ENCODE data around the gene ZDHHC21.
A peak's percentile ranks its signal among the peaks of the same experiment; 100 is the strongest.
"Not testable (repeated sequence)": the region's sequence is repeated elsewhere in the genome, so short reads cannot be mapped to it uniquely, and the experiment has no call there.

ZDHHC21 gene

GRCh38 chr9:14682616-14683015 lies 10.6 kb downstream of the ZDHHC21 start:
- DNase-seq (ENCODE audit: low spot score): not testable (repeated sequence)

GRCh38 chr9:14678776-14679175 lies 14.5 kb downstream of the ZDHHC21 start:
- no peak for DNase-seq (ENCODE audit: low spot score)

DNA sequence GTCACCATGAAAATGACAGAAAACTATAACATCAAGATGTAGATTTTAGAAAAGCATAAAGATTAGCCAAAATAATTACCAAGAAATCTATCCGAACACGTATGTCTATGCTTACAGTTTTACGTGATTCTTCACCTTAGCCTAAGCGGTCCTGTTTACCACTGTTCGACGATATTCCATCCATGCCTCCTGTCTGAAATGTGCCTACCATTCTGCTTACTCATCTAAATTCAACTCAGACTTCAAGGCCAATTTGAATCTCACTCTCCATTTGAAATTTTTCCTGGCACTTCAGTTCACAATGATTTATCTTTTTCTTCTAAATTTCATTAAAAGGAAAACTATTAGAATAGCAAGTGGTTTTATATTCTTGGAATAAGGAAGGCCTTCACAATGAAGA lies 15.4 kb downstream of the ZDHHC21 start:
- DNase-seq (ENCODE audit: low spot score): no peak

DNA sequence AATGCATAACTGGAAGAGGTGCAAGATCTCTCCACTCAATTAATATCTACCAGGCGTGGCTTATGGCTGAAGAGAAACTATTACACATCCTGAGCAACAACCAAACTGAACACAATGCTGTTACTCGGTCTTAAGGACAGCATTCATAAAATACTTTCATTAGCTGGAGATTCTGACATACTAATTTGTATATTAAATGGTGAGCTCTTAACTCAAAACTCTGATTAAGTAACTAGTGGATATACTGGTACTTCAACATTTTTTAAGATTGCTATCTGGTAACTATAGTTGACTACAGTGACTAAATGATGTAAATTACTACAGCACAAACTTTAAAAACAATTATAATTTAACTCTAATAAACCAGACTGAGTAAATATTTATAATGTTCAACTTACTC lies 15.8 kb downstream of the ZDHHC21 start:
- DNase-seq (ENCODE audit: low spot score): no peak

DNA sequence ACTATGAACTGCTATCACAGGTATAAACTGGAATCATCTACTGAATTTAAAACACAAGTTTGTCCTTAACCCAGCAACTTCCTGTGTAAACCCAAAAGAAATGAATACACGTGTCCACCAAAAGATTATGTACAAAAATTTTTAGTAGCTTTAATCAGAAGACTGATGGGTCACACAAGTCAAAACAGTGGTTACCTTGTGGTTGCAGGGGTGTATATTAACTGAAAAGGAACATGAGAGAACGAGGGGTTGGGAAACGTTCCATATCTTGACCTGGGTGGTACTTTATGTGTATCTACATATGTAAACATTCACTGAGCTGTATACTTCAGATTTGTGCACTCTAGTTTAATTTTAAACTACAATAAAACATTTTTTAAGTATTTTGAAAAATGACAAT lies 18.6 kb downstream of the ZDHHC21 start:
- DNase-seq (ENCODE audit: low spot score): no peak

DNA sequence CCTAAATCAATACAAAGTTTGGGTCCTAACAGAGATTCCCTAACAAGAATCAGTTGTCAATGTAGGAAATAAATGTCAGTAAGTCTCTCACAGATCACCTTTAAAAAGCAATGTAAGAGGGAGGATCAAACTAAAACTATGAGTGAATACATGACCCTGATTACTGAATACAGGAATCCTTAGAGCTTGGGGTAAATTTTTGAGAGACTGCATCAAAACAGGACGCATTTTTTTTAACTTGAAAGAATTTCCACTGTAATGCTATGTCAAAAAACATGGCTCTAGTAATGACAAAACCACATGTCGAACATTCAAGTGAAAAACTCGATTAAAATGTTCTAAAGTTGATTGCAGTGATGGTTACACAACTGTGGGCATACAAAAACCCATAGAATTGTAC lies 21.9 kb downstream of the ZDHHC21 start:
- DNase-seq (ENCODE audit: low spot score): no peak

DNA sequence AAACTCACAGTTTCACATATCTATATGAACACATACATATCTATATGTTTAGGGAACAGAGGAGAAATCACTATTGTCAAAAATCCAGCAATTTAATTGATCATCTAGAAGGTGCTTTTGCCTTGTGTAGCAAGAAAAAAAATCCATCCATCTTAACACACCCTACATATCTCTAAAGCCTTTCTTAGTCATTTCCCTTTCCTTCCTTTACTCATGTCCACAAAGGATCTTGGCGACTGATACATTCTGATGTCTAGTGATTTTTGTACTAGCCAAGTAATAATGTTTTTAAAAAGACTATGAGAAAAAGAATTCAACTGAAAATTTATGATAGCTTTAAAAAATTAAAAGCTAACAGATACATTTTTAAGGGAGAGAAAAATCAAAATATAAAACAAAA lies 22.5 kb downstream of the ZDHHC21 start:
- no peak for DNase-seq (ENCODE audit: low spot score)

DNA sequence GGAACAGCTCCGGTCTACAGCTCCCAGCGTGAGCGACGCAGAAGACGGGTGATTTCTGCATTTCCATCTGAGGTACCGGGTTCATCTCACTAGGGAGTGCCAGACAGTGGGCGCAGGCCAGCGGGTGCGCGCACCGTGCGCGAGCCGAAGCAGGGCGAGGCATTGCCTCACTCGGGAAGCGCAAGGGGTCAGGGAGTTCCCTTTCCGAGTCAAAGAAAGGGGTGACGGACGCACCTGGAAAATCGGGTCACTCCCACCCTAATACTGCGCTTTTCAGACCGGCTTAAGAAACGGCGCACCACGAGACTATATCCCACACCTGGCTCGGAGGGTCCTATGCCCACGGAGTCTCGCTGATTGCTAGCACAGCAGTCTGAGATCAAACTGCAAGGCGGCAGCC lies 29.2 kb downstream of the ZDHHC21 start:
- DNase-seq (ENCODE audit: low spot score): not testable (repeated sequence)

- no peak for DNase-seq (ENCODE audit: low spot score)
These were observed 31.2 kb downstream of the ZDHHC21 start for GRCh38 chr9:14662060-14662453.

- DNase-seq (ENCODE audit: low spot score): peak; percentile 6
These were observed 31.7 kb downstream of the ZDHHC21 start for GRCh38 chr9:14661421-14662059.

DNA sequence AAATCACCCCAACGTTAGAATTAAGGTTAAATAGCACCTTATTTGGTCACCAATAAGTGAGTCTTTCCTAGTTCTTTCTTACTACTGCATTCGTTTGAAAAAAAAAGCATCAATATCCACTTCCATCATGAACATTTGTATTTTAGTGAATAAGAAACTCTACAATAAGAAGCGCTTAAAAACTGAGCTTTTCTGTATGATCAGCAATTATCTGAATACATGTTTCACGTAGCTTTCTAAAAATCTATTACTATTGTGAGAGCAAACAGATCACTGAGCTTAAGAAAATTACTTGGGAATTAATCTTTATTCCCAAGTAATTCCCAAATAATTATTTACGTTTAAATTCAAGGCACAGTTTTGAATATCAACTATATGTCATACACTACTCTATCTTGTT lies 32.5 kb downstream of the ZDHHC21 start:
- DNase-seq (ENCODE audit: low spot score): no peak

DNA sequence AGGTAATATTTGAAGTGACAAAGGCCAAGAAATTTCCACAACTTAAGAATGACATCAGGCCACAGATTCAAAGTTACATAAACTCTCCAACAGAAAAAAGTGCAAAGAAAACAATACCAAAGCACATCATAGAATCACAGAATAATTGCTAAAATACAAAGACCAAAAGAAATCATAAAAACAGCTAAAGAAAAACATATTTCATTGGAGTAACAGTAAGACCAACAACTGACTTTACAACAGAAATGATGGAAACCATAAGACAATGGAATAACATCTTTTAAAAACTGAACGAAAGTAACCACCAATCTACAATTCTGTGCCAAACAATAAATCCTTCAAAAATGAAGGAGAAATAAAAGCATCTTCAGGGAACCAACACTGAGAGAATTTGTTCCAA lies 38.3 kb downstream of the ZDHHC21 start:
- no peak for DNase-seq (ENCODE audit: low spot score)

GRCh38 chr9:14653511-14653910 lies 39.7 kb downstream of the ZDHHC21 start:
- DNase-seq (ENCODE audit: low spot score): no peak

- DNase-seq (ENCODE audit: low spot score): no peak
These were observed 40.4 kb downstream of the ZDHHC21 start for GRCh38 chr9:14652729-14653377.

DNA sequence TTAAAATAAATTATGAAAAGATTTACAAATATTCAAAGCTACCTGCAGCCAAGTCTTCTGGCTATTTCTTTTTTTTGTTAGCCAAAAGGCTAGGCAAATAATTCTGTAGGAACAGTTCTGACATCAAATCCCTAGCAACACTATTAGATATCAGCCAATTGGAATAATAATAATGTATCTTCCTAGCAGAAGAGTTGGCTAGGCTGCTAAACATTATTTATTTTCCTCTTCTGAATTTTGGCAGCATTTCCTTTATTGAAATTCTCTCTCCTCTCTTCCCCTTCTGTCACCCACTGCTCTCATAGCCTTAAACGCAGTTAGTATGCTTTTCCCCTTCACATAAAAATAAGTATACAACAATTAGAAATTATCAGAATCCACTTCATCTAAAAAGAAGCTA lies 42.6 kb downstream of the ZDHHC21 start:
- no peak for DNase-seq (ENCODE audit: low spot score)

DNA sequence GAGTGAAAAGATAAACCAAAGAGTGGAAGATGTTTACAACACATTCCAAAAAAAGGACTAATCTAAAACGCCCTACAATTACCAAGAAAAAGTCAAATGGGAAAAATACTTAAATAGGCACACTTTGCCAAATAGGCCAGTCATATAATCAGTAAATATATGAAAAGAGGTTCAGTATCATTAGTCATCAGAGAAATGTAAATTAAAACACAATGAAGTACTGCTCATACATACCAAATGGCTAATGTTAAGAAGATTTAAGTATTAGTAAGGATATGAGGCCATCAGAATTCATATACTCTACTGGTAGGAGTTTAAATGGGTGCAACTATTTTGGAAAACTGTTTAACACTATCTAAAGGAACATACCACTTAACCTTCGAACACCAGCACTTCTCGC lies 47.6 kb downstream of the ZDHHC21 start:
- no peak for DNase-seq (ENCODE audit: low spot score)

GRCh38 chr9:14640967-14641366 lies 52.3 kb downstream of the ZDHHC21 start:
- no peak for DNase-seq (ENCODE audit: low spot score)

DNA sequence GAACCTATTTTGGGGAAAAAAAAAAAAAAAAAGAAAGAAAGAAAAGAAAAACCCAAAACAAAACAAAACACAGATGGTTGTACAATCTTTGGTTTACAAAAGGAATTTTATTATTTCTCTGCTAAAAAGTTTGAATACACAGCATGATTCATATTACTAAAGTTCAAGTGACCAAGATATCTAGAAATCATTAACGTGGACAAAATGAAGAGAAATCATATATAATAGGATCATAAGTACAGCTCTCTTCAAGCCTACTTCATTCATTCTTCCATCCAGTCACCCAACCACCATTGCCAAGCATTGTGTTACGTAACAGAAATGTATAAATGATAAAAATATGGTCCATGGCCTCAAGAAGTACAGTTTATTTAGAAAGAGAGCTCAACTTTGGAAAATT lies 52.9 kb downstream of the ZDHHC21 start:
- no peak for DNase-seq (ENCODE audit: low spot score)

GRCh38 chr9:14633906-14634565 lies 59.2 kb downstream of the ZDHHC21 start:
- DNase-seq (ENCODE audit: low spot score): no peak

DNA sequence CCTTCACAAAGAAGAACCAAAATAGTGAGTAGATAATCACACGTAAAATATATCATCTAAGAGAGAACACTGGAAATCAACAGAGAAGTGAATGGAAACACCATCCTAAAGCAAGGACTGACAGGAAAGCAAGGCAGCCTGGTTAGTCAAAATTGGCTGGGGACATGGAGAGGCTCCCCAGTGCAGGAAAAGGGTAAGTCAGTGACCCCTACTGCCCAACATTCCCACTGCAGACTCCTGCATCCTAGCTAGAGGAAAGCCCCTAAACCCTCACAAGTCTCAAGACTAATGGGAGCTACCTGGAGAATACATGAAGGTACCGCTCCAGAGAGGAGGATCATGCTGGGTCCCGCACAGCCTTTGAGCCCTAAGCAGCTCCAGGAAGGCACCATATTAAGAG lies 60.1 kb downstream of the ZDHHC21 start:
- no peak for DNase-seq (ENCODE audit: low spot score)

DNA sequence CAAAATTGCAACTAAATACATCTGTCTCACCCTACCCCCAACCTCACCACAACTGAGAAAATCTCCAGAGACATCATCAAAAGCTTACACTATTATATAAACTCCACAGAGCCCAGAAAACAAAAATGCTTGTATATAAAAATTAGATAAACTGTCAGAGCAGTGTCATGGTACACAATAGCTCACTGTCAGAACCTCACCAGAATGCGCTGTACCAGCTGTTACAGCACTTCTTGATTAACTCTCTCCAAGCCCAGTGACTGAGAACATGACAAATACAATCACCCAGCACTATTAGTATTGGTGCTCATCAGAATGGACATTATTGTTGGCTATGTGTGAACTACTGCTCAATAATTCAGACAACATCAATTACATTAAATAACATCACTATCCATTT lies 65.7 kb downstream of the ZDHHC21 start:
- no peak for DNase-seq (ENCODE audit: low spot score)

GRCh38 chr9:14618836-14619420 lies 74.3 kb downstream of the ZDHHC21 start:
- no peak for DNase-seq (ENCODE audit: low spot score)

Data from CD4-positive, alpha-beta T cell treated with Interleukin-15 for 4 hours (primary cell).